ENCODE data around the gene MRTFB.

Gene MRTFB

GRCh38 chr16:14140923-14141322 lies 69.8 kb downstream of the MRTFB start:
- no peak overlapping the region for H2AFZ ChIP-seq (ENCODE audit: low read depth, low read length)
- no peak for TF ChIP-seq CTCF (IDR thresholded peaks at IDR 0.05; ENCODE audit: low read depth, low read length)
- no peak for TF ChIP-seq EZH2phosphoT487 (IDR thresholded peaks at IDR 0.05; ENCODE audit: low read depth)
- H3K4me1 ChIP-seq (ENCODE audit: low read length): peaks cover 6% of the 10 kb centered on the region
- no peaks in the 10 kb centered on the region for H4K20me1 ChIP-seq (ENCODE audit: insufficient read depth, low read length)
- H3K4me2 ChIP-seq (ENCODE audit: low read length): no peak overlapping the region
- H3K27ac ChIP-seq (ENCODE audit: low read length): no peak overlapping the region
- H3K9ac ChIP-seq (ENCODE audit: low read length): no peak overlapping the region
- H3K9me3 ChIP-seq (ENCODE audit: insufficient read depth, low read length): no peaks in the 10 kb centered on the region
- H3K79me2 ChIP-seq (ENCODE audit: low read length): no peaks in the 10 kb centered on the region
- no peak overlapping the region for H3K4me3 ChIP-seq (ENCODE audit: low read length)
- no peaks in the 10 kb centered on the region for H3K27me3 ChIP-seq (ENCODE audit: low read depth, low read length)
- peaks cover 14% of the 10 kb centered on the region for H3K36me3 ChIP-seq (replicated peaks; ENCODE audit: low read depth, low read length)

GRCh38 chr16:14146445-14146844 lies 75.3 kb downstream of the MRTFB start:
- H3K4me1 ChIP-seq (ENCODE audit: low read length): peaks cover 16% of the 10 kb centered on the region
- no peak overlapping the region for H3K9ac ChIP-seq (ENCODE audit: low read length)
- no peaks in the 10 kb centered on the region for H3K36me3 ChIP-seq (replicated peaks; ENCODE audit: low read depth, low read length)
- no peaks in the 10 kb centered on the region for H4K20me1 ChIP-seq (ENCODE audit: insufficient read depth, low read length)
- peak overlapping the region; percentile 24; the same call in 1 of the 2 replicates for H3K4me2 ChIP-seq (ENCODE audit: low read length)
- no peak overlapping the region for H3K4me3 ChIP-seq (ENCODE audit: low read length)
- H3K79me2 ChIP-seq (ENCODE audit: low read length): no peaks in the 10 kb centered on the region
- H3K27ac ChIP-seq (ENCODE audit: low read length): no peak overlapping the region
- no peak overlapping the region for H2AFZ ChIP-seq (ENCODE audit: low read depth, low read length)
- TF ChIP-seq CTCF (IDR thresholded peaks at IDR 0.05; ENCODE audit: low read depth, low read length) (no peak), EZH2phosphoT487 (IDR thresholded peaks at IDR 0.05; ENCODE audit: low read depth) (no peak)
- H3K9me3 ChIP-seq (ENCODE audit: insufficient read depth, low read length): no peaks in the 10 kb centered on the region
- H3K27me3 ChIP-seq (ENCODE audit: low read depth, low read length): no peaks in the 10 kb centered on the region

- Histone ChIP-seq H3K4me3 (ENCODE audit: low read length) (no peak overlapping the region), H3K4me1 (ENCODE audit: low read length) (peaks cover 16% of the 10 kb centered on the region), H3K4me2 (ENCODE audit: low read length) (no peak overlapping the region), H3K79me2 (ENCODE audit: low read length) (no peaks in the 10 kb centered on the region), H3K27ac (ENCODE audit: low read length) (no peak overlapping the region), H4K20me1 (ENCODE audit: insufficient read depth, low read length) (no peaks in the 10 kb centered on the region), H2AFZ (ENCODE audit: low read depth, low read length) (no peak overlapping the region), H3K9me3 (ENCODE audit: insufficient read depth, low read length) (no peaks in the 10 kb centered on the region), H3K27me3 (ENCODE audit: low read depth, low read length) (no peaks in the 10 kb centered on the region), H3K36me3 (replicated peaks; ENCODE audit: low read depth, low read length) (no peaks in the 10 kb centered on the region), H3K9ac (ENCODE audit: low read length) (no peak overlapping the region)
- no peak for TF ChIP-seq CTCF (IDR thresholded peaks at IDR 0.05; ENCODE audit: low read depth, low read length)
- no peak for TF ChIP-seq EZH2phosphoT487 (IDR thresholded peaks at IDR 0.05; ENCODE audit: low read depth)
Observed at GRCh38 chr16:14148016-14148415, 76.9 kb downstream of the MRTFB start.

GRCh38 chr16:14148569-14148968 lies 77.5 kb downstream of the MRTFB start:
- no peaks in the 10 kb centered on the region for H3K36me3 ChIP-seq (replicated peaks; ENCODE audit: low read depth, low read length)
- no peak for TF ChIP-seq EZH2phosphoT487 (IDR thresholded peaks at IDR 0.05; ENCODE audit: low read depth)
- no peak for TF ChIP-seq CTCF (IDR thresholded peaks at IDR 0.05; ENCODE audit: low read depth, low read length)
- H3K4me3 ChIP-seq (ENCODE audit: low read length): no peak overlapping the region
- H2AFZ ChIP-seq (ENCODE audit: low read depth, low read length): no peak overlapping the region
- H3K4me1 ChIP-seq (ENCODE audit: low read length): peaks cover 16% of the 10 kb centered on the region
- H3K9me3 ChIP-seq (ENCODE audit: insufficient read depth, low read length): no peaks in the 10 kb centered on the region
- H3K27me3 ChIP-seq (ENCODE audit: low read depth, low read length): no peaks in the 10 kb centered on the region
- H3K4me2 ChIP-seq (ENCODE audit: low read length): no peak overlapping the region
- no peak overlapping the region for H3K9ac ChIP-seq (ENCODE audit: low read length)
- H4K20me1 ChIP-seq (ENCODE audit: insufficient read depth, low read length): no peaks in the 10 kb centered on the region
- H3K79me2 ChIP-seq (ENCODE audit: low read length): no peaks in the 10 kb centered on the region
- H3K27ac ChIP-seq (ENCODE audit: low read length): no peak overlapping the region
